Measurements from ENCODE around the gene HMGB4.

DNA sequence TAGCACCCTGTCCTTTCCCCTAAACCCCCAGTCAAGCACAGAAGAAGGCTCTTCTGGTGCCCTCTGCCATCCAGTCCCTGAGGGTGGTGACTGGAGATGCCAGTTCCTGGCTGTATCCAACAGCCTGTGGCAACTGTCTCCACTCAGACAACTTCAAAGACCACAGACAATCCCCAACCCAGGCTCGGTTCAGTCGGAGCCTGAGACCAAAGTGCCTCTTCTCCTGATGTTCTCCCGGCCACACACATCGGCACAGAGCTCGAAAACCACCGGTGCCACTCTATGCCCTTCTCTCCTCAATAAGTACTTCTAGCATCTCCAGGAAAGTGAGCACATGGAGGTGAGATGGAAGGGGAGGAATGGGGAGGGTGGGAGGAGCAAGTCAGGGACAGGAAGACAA lies 39.6 kb upstream of the HMGB4 start:
- TF ChIP-seq EZH2 (IDR thresholded peaks at IDR 0.05) (no peak), POLR2AphosphoS5 (IDR thresholded peaks at IDR 0.05; ENCODE audit: borderline replicate concordance, low read depth, low read length) (no peak), FOXP2 (optimal IDR thresholded peaks at IDR 0.05; ENCODE audit: control extremely low read depth, extremely low read length, insufficient read depth) (no peak)

Data from SK-N-MC (cell line).